Measurements from ENCODE around the gene HOXD4.

The HOXD4 gene

DNA sequence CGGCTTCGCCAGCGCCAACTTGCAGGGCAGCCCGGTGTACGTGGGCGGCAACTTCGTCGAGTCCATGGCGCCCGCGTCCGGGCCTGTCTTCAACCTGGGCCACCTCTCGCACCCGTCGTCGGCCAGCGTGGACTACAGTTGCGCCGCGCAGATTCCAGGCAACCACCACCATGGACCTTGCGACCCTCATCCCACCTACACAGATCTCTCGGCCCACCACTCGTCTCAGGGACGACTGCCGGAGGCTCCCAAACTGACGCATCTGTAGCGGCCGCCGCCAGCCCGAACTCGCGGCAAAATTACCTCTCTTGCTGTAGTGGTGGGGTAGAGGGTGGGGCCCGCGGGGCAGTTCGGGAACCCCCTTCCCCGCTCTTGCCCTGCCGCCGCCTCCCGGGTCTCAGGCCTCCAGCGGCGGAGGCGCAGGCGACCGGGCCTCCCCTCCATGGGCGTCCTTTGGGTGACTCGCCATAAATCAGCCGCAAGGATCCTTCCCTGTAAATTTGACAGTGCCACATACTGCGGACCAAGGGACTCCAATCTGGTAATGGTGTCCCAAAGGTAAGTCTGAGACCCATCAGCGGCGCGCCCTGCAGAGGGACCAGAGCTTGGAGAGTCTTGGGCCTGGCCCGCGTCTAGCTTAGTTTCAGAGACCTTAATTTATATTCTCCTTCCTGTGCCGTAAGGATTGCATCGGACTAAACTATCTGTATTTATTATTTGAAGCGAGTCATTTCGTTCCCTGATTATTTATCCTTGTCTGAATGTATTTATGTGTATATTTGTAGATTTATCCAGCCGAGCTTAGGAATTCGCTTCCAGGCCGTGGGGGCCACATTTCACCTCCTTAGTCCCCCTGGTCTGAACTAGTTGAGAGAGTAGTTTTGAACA lies 20.9 kb downstream of the HOXD4 start:
- 3% methylated on average over 59 of the region's 60 CpGs for WGBS
- H3K36me3 ChIP-seq (ENCODE audit: insufficient read depth, low read length), result no peaks in the 10 kb centered on the region
- peak overlapping the region; percentile 34 for H3K4me3 ChIP-seq (ENCODE audit: low read length)

DNA sequence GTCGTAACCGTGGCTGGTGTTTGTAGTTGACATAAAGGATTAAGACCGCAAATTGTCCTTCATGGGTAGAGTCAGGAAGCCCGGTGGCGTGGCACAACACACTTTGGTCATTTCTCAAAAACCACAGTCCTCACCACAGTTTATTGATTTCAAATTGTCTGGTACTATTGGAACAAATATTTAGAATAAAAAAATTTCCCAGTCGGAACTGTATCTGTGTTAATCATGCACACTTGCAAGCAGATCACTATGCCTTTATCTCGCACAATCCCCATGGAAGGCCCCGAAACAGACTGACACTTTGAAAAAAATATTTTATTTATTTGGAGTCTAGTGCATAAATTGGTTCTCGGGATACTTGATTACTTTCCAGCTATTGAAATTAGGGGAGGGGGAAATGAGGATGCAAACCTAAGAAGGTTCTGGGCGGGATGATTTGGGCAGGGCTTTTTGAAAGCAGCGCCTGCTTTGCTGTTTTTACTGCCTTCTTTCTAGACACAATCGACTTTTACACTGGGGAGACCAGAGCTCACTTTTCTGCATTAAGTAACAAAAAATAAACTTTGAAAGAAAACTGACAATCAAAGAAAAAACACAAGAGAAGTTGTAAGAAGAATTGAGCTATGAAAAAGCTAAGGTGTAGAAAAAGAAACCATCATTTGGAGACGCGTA lies 21.7 kb downstream of the HOXD4 start:
- H3K36me3 ChIP-seq (ENCODE audit: insufficient read depth, low read length), result no peaks in the 10 kb centered on the region
- H3K4me1 ChIP-seq (ENCODE audit: insufficient read depth, low read length), result peaks cover 17% of the 10 kb centered on the region
- H3K9ac ChIP-seq (ENCODE audit: low read depth, low read length), result no peak overlapping the region
- H3K9me3 ChIP-seq (ENCODE audit: insufficient read depth, low read depth, low read length), result no peaks in the 10 kb centered on the region
- H3K27me3 ChIP-seq (ENCODE audit: insufficient read depth, low read length), result peaks cover 100% of the 10 kb centered on the region
- H3K27ac ChIP-seq (ENCODE audit: low read depth, low read length), result no peak overlapping the region
- WGBS, result 8% methylated on average over 9 of the region's 14 CpGs
- H3K4me3 ChIP-seq (ENCODE audit: low read length), result no peak overlapping the region

More for the DNA sequence above, 20.9 kb downstream of the HOXD4 start:
- no peak overlapping the region for H3K9ac ChIP-seq (ENCODE audit: low read depth, low read length)
- peaks cover 100% of the 10 kb centered on the region for H3K27me3 ChIP-seq (ENCODE audit: insufficient read depth, low read length)
- peaks cover 17% of the 10 kb centered on the region for H3K4me1 ChIP-seq (ENCODE audit: insufficient read depth, low read length)
- H3K27ac ChIP-seq (ENCODE audit: low read depth, low read length), result no peak overlapping the region
- no peaks in the 10 kb centered on the region for H3K9me3 ChIP-seq (ENCODE audit: insufficient read depth, low read depth, low read length)

DNA sequence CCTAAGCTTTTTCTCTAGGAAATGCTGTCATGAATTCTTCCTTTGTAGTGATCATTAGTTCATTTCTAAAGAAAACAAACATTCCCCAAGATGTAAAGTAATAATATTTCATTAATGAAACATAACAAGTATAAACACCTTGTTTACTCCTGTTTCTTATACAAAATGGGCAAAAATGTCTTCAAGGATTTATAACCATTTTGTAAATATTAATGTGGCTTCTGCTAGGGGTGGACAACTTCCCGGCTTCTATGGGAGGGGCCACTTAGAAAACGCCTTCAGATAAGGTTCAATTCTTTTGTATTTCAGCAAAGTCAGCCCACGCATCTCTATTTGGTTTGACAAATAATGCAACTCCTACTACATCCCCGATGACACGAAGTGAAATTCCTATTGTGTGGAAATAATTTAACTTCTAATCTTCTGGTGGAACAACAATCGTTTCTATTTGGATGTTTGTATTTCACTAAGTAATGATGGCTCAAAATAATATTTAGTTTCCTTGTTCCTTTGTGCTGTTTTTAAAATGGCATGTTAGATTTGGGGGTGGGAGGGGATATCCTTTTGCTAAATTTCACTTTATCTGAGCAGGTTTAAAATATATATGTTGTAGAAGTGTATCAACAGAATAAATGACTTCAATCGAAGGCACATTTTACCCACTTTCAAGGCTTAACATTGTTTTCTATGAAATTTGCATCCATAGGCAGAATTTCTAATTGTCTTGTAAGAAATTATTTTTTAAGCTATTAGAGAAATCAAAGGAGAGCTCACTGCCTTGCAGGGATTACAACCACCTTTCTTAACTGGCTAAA lies 22.4 kb downstream of the HOXD4 start:
- no peaks in the 10 kb centered on the region for H3K36me3 ChIP-seq (ENCODE audit: insufficient read depth, low read length)

DNA sequence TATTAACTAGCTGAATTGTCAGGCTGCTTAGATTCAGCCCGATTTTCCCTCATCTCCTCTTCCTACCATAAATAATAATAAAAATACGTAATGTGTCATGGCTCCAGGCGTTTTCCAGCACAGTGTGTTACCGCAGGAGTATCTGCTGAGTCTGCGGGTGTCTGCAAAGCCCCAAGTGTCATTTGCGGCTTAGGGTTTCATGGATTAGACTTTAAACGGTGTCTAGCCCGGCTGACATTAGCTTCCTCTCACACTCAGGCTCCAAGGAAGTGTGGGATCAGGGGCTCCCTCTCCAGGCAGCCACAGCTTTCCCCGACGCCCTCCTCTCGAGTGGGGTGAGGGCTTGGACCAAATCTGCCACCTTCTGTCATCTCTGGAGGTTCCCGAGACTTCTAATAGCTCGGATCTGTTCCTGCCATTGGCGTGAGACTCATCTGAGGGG lies 23.1 kb downstream of the HOXD4 start:
- no peaks in the 10 kb centered on the region for H3K36me3 ChIP-seq (ENCODE audit: insufficient read depth, low read length)
- peaks cover 21% of the 10 kb centered on the region for H3K4me1 ChIP-seq (ENCODE audit: insufficient read depth, low read length)
- 0 out of 2 replicates have a peak overlapping the region, but pooled peaks have one; percentile 28 for H3K4me3 ChIP-seq (ENCODE audit: low read length)
- H3K9ac ChIP-seq (ENCODE audit: low read depth, low read length), result no peak overlapping the region
- 4% methylated on average over 14 of the region's 14 CpGs for WGBS
- peaks cover 100% of the 10 kb centered on the region for H3K27me3 ChIP-seq (ENCODE audit: insufficient read depth, low read length)
- no peaks in the 10 kb centered on the region for H3K9me3 ChIP-seq (ENCODE audit: insufficient read depth, low read depth, low read length)
- no peak overlapping the region for H3K27ac ChIP-seq (ENCODE audit: low read depth, low read length)

More for the DNA sequence above, 22.4 kb downstream of the HOXD4 start:
- WGBS, result 14% methylated on average over 4 of the region's 7 CpGs
- H3K4me1 ChIP-seq (ENCODE audit: insufficient read depth, low read length), result peaks cover 19% of the 10 kb centered on the region
- no peak overlapping the region for H3K4me3 ChIP-seq (ENCODE audit: low read length)
- no peak overlapping the region for H3K27ac ChIP-seq (ENCODE audit: low read depth, low read length)
- H3K27me3 ChIP-seq (ENCODE audit: insufficient read depth, low read length), result peaks cover 100% of the 10 kb centered on the region
- H3K9me3 ChIP-seq (ENCODE audit: insufficient read depth, low read depth, low read length), result no peaks in the 10 kb centered on the region
- no peak overlapping the region for H3K9ac ChIP-seq (ENCODE audit: low read depth, low read length)

DNA sequence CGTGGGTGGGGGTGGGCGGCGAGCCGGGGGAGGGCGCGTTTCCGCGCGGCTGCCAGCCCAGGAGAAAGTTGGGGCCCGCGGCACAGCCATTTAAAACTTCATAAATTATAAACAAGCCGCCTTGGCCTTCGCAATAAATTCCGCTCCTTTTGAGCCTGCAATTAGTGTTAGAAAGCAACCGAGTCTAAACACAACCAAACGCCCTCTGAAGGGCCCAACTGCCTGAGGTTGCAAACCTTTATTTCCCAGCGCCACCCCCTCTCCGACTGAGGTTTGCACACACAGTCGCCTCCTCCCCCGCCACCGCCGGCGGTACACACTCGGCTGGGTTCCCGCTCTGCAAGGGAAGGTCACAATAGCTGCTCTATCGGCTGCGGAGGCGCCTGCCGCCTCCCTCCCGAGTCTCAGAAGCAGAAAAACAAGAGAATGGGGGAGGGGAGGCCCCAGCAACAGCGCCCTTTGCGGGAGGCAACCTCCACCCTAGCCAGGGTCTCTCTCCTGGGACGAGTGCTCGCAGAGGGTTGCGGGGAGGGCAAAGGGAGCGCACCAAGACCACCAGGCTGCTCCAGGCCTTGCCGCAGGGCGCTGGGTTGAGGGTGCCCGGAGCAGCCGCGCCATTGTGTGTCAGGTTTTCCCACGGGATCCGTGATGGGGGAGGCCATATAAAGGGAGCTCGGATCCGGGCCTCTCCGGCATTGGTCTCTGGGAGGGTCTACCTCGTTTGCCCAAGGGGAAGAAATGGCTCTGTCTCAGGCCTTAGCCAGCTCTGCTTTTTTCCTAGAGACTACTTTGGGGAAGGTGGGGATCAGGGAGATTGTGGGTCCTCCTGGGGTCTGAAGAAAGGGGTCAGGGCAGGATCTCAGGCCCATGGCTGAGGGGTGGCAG lies 23.7 kb downstream of the HOXD4 start:
- H3K9me3 ChIP-seq (ENCODE audit: insufficient read depth, low read depth, low read length), result no peaks in the 10 kb centered on the region
- no peak overlapping the region for H3K27ac ChIP-seq (ENCODE audit: low read depth, low read length)
- H3K36me3 ChIP-seq (ENCODE audit: insufficient read depth, low read length), result no peaks in the 10 kb centered on the region
- peaks cover 100% of the 10 kb centered on the region for H3K27me3 ChIP-seq (ENCODE audit: insufficient read depth, low read length)
- peaks cover 21% of the 10 kb centered on the region for H3K4me1 ChIP-seq (ENCODE audit: insufficient read depth, low read length)
- H3K4me3 ChIP-seq (ENCODE audit: low read length), result peak overlapping the region; percentile 28
- under 1% methylated on average over 47 of the region's 47 CpGs for WGBS
- H3K9ac ChIP-seq (ENCODE audit: low read depth, low read length), result no peak overlapping the region

DNA sequence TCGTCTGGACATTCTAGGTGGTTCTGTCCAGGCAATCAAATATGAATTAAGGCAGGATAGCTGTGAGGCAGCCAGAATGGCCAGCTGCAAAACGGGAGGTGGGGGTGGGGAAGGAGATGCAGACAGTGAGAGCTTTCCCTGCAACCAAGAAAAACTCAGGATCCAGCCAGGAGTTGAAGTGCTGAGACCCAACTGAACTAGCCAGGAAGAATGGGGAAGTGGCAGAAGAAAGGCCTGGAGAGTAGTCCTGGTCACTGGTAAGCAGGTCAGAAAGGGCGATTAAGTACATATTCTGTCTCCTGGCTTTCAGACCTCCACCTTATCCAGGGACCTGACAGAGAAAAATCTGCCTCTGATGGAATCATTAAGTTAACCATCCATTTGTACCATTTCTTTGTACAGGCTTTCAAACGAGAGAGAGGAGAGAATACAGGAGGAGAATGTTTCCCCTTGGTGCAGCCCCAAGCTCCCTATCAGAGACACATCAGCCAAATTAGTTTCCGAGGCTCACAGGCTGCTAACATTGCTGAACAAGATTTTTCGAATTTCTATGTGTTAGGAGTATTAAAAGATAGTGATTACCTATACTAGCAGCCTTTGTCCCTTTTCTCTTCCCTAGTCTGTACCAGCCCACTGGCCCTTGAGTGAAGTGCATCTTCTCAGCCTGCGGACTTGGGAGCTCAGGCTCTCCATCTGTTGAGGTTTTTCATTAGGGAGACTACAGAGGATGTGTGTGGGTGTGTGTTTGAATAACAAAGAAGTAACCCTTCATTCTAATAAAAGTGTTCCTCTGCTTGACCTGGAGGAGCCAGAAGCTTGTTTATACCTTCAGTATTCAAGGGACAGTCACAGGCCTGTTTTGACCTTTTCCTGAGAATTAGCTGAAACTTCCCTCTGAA lies 24.6 kb downstream of the HOXD4 start:
- 32% methylated on average over 4 of the region's 7 CpGs for WGBS
- Histone ChIP-seq H3K9me3 (ENCODE audit: insufficient read depth, low read depth, low read length) (no peaks in the 10 kb centered on the region), H3K4me3 (ENCODE audit: low read length) (no peak overlapping the region), H3K27me3 (ENCODE audit: insufficient read depth, low read length) (peaks cover 100% of the 10 kb centered on the region), H3K36me3 (ENCODE audit: insufficient read depth, low read length) (no peaks in the 10 kb centered on the region), H3K27ac (ENCODE audit: low read depth, low read length) (no peak overlapping the region), H3K4me1 (ENCODE audit: insufficient read depth, low read length) (peaks cover 21% of the 10 kb centered on the region), H3K9ac (ENCODE audit: low read depth, low read length) (no peak overlapping the region)

DNA sequence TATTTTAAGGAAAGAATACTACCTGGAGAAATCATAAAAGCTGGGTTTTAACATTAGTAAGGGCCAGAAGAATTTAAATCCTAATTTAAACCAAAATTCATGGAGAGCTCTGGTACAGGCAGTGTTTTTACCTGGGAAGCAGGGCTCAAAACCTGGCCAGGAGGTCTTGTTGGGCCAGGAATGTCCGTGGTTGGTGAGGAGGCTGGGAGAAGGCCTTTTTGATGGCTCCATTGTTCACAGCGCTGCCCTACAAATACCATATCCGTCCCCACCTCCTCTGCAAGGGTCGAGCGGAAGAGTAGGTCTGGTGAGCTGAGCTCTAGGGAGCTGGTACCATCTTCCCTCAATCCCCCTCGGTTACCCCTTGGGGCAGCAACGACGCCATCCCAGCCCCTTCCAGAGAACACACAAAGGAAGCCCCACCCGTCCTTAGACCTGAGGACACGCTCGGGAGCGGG lies 26.3 kb downstream of the HOXD4 start:
- H3K9me3 ChIP-seq (ENCODE audit: insufficient read depth, low read depth, low read length), result no peaks in the 10 kb centered on the region
- WGBS, result 0% methylated on average over 12 of the region's 12 CpGs
- peak overlapping the region; percentile 45 for H3K4me3 ChIP-seq (ENCODE audit: low read length)
- peaks cover 21% of the 10 kb centered on the region for H3K4me1 ChIP-seq (ENCODE audit: insufficient read depth, low read length)
- no peaks in the 10 kb centered on the region for H3K36me3 ChIP-seq (ENCODE audit: insufficient read depth, low read length)
- no peak overlapping the region for H3K27ac ChIP-seq (ENCODE audit: low read depth, low read length)
- H3K27me3 ChIP-seq (ENCODE audit: insufficient read depth, low read length), result peaks cover 100% of the 10 kb centered on the region
- H3K9ac ChIP-seq (ENCODE audit: low read depth, low read length), result no peak overlapping the region

DNA sequence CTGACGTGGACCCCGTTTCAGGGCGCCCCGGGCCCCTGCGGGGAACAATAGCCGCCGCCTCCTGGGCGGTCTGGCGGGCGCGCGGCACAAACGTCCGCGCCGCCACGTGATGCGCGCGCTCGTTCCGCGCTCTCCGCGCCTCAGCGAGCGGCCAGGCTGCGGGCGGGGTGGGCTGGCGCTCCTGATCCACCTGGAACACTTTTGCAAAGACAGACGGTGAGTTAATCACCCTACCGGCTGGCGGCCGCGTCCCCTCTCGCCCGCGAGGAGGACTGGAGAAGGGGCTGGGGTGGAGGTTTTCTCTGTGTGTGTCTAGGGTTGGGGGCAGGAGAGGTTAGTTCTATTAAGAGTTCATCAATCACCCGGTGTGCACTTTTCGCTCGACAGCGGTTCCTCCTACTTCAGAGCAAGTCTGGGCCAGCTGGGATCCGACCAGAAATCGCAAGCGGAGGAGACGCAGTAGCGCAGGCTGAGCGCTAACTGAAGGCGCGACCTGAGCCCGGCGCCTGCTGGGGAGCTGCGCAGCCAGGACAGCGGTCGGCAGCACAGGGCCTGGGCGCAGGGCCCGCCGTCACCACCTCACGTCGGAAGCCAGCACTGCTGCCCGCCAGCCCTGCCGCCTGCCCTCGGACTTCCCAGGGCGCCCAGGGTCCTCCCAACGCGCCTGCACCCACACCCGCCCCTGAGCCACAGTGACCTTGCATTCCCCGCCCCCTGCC lies 26.8 kb downstream of the HOXD4 start:
- Histone ChIP-seq H3K36me3 (ENCODE audit: insufficient read depth, low read length) (no peaks in the 10 kb centered on the region), H3K4me1 (ENCODE audit: insufficient read depth, low read length) (peaks cover 21% of the 10 kb centered on the region), H3K4me3 (ENCODE audit: low read length) (peak overlapping the region; percentile 45), H3K9me3 (ENCODE audit: insufficient read depth, low read depth, low read length) (no peaks in the 10 kb centered on the region), H3K9ac (ENCODE audit: low read depth, low read length) (no peak overlapping the region), H3K27me3 (ENCODE audit: insufficient read depth, low read length) (peaks cover 100% of the 10 kb centered on the region), H3K27ac (ENCODE audit: low read depth, low read length) (no peak overlapping the region)
- WGBS, result under 1% methylated on average over 68 of the region's 68 CpGs

DNA sequence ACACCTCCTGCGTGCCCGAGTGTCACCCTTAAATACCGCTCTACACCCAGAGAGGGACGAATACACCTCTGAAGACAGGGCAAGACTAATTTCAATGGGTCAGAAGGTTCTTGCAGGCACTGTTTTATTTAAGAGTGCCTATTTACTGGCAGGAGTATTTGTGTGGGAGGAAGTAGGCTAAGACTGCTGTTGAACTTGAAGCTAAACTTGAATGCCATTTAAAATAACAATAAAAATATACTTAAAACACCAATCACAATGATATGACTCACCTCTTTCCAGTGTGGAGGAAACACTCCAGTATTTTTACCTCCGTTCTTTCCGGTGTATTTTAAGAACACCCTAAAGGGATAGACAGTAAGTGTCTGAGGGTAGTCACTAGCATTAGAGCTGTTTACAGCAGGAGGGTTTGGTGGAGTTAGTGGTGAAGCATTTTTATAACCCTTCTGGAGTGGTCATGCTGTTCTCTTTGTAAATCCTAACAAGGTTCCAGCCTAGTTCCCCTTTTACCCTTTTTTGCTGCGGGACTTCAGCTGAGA lies 27.5 kb downstream of the HOXD4 start:
- WGBS, result 5% methylated on average over 6 of the region's 7 CpGs
- no peaks in the 10 kb centered on the region for H3K36me3 ChIP-seq (ENCODE audit: insufficient read depth, low read length)
- H3K4me1 ChIP-seq (ENCODE audit: insufficient read depth, low read length), result peaks cover 21% of the 10 kb centered on the region
- H3K9ac ChIP-seq (ENCODE audit: low read depth, low read length), result no peak overlapping the region
- peaks cover 100% of the 10 kb centered on the region for H3K27me3 ChIP-seq (ENCODE audit: insufficient read depth, low read length)
- H3K4me3 ChIP-seq (ENCODE audit: low read length), result no peak overlapping the region
- H3K9me3 ChIP-seq (ENCODE audit: insufficient read depth, low read depth, low read length), result no peaks in the 10 kb centered on the region
- H3K27ac ChIP-seq (ENCODE audit: low read depth, low read length), result no peak overlapping the region

Data from HUES64 (cell line).